ENCODE measurements around the gene ACSBG1.

Gene ACSBG1

DNA sequence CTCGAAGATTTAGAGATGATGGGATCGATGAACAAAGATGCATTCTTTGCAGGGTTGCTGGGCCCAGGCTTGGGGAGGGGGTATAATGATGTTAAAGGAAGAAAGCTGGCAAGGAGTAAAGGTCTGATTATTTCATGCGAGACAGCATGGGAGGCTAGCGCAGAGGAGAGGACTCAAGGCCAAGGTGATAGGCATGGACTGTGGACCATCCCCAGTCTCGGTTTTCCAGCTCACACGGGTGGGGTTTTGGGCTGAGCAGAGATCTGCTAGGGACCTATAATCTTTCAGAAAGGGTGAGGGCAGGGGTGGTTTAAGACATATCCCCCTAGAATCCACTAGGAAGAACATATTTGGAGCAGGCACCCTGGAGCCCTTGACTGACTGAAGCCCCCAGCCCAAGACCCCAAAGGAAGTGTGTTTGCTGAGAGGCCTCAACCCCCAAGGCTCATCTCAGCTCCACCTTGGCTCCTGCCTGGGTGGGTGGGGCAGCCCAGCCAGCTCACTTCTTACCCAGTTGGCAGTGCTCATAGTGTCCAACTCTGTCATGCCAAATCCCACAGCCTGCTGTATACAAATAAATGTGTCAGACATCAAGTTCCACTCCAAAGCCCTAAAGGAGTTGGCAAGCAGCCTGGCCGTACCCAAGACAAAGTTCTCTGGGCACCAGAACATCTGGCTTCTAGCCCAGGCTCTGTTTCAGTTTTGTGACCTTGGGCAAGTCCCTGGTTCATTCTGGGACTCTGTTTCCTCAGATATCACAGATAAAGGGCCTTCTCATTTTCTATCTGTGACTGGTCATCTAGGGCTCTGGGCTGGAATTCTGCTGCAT is 17.9 kb downstream of the ACSBG1 start:
- no peak for DNase-seq

GRCh38 chr15:78213956-78214355 is 20.4 kb downstream of the ACSBG1 start:
- DNase-seq: no peak

- DNase-seq: no peak
These were observed 21.0 kb downstream of the ACSBG1 start for GRCh38 chr15:78213425-78213750.

DNA sequence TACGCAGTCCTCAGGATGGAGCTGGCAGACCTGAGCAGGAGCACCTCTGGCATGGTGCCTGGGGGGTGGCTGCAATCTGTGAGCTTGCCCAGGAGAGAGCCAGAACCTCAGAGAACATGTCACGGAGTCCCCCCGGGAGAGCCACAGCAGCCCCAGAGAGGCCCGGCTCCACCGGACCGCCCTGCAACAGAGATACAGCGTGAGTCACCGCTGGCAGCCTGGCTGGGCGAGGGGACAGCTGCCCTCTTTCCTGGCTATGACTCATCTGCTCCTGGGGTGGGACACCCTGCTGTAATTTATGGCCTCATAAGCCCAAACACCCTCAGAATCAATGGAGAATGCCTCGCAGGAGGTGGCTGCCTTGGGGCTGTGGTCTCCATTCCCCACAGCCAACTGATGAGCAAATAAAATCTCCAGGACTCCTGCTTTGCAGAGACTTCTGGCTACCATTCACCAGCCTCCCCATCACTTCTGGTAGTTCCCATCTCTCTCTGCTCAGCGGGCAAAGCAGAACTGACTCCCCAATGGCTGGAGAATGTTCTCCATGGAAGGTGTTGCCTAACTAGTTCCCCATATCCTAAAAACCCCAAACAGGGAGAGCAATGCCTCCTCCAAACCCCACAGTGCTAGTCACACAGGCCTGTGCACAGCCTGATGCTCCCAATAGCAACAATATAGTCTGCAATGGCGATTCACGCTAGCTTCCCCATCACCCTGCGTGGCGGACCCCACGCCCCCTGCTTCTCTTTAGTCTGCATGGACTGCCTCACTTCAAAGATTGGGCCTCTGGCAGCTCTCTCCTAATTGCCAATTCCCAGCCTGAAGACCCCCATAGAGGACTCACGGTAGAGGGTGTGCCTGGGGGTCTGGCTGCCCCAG is 21.6 kb downstream of the ACSBG1 start:
- no peak for DNase-seq

- no peak for DNase-seq
These were observed 22.4 kb downstream of the ACSBG1 start for GRCh38 chr15:78212008-78212407.

DNA sequence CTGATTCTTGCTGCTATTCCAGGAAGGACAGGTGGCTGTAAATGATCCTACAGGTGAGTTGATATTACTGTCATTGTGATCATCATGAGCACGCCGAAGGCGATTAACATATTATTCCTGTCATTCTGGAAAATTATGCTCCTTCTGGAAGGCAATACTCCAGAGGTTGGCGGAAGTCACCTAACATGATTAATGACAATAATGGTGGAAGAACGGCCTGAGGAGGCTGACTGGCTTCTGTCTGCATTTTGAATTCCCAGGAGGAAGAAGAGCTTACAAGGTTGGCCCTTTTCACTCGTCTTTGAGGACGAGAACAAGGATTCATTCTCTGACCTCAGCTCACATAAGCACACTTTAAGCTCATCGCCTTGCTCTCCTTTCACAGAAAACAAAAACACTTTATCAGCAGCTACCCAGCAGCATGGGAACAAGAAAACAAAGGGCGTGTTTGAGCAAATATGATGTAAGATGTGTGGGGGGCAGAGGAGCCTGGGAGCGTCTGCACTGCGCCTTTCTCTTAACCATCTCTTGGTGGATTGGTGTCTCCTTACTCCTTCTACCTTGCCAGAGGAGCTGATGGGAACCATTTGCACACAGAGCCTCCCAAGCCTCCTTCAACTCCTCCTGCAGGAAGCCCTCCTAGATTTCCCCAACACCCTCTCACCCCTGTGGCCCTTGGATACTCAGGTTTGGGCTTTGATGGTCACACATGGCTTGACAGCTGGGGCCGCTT is 23.0 kb downstream of the ACSBG1 start:
- DNase-seq: no peak

GRCh38 chr15:78210349-78210717 is 24.0 kb downstream of the ACSBG1 start:
- DNase-seq: no peak

GRCh38 chr15:78209646-78210348 is 24.6 kb downstream of the ACSBG1 start:
- DNase-seq: no peak

GRCh38 chr15:78208887-78209645 is 25.3 kb downstream of the ACSBG1 start:
- no peak for DNase-seq

- no peak for DNase-seq
These were observed 26.0 kb downstream of the ACSBG1 start for GRCh38 chr15:78208341-78208844.

- DNase-seq: no peak
These were observed 26.6 kb downstream of the ACSBG1 start for GRCh38 chr15:78207641-78208340.

- no peak for DNase-seq
These were observed 27.3 kb downstream of the ACSBG1 start for GRCh38 chr15:78207110-78207458.

DNA sequence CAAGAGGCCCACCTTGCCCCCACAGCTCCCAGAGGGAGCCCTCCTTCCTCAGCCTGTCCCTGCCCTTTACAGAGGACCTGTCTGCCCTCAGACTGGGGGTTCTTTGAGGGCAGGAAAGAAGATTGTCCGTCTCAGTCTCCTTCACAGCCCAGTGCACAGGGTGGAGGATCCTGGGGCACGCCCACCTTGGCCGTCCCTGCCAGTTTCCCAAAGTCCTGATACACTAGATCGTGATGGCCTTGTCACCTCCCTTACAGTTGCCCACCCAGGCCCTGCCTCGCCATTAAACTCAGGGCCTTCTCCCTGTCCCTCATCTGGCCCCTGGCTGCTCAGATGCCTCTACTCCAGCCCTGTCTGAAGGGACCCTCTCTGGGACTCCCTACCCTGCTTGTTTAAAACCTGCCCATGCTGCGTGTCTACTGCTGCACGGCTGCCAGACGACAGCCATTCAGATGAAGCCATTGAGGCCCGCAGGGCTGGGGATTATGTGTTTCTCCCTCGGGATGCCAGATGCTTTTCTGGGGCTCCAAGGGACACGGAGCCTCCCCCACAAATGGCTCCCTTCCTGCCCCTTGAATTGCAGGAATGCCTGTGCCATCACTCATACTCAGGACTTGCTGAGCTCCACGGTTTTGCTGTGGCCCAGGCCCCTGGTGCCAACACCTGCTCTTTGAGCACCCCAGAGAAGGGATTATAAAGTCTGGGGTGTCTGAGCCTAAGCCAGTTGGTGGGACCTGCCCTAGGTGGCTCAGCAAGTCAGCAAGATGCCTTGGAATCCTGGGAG is 27.8 kb downstream of the ACSBG1 start:
- DNase-seq: no peak

GRCh38 chr15:78205856-78206255 is 28.5 kb downstream of the ACSBG1 start:
- DNase-seq: no peak

GRCh38 chr15:78205337-78205736 is 29.0 kb downstream of the ACSBG1 start:
- no peak for DNase-seq

DNA sequence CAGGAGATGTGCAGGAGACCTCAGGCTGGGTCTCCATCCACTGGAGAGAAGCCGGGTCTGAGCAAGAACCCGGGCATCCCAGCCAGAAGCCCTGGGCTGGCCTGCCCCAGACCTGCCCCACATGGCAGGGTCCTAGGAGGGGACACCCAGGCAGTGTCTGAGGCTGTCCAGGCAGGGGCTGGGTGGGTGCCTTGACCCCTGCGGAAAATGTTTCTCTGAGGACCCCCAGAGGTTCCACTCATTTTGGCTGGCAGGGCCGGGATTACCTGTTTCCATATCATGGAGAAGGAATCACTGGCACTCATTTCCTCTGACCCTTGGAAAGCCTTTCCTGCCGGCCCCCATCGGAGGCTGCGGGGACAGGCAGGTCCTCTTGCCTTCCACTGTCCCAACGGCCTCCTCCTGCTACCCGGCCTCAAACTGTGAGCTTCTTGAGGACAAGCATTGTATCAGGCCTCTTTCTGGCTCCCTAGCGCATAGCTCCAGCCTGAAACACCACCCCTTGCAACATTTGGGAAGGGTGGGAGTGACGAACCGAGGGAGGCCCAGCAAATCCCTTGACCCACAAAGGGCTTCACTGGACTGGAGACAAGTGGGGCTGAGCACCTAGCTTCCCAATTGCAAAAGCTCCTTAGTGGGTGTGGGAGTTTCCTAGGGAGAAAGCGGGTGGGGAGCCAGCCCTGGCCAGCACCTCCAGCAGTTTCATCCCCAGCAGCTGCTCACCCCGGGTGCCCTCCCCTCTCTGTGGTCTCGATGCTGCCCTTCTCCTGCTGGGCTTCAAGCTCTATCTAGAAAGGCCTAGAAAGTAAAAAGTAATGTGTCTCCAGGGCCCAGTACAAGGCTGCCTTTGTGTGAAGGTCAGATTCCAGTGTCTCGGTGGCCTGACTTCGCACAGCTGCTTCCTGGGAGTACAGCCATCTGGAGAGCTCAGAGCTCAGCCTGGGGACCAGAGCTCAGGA is 29.7 kb downstream of the ACSBG1 start:
- no peak for DNase-seq

- no peak for DNase-seq
These were observed 30.8 kb downstream of the ACSBG1 start for GRCh38 chr15:78203346-78204225.

All from activated CD4-positive, alpha-beta T cell treated with anti-CD3 and anti-CD28 coated beads for 1 hour (primary cell).